HUES64 (cell line): ENCODE data around the gene RNF115.
"Not testable (repeated sequence)": the region's sequence is repeated elsewhere in the genome, so short reads cannot be mapped to it uniquely, and the experiment has no call there.

Experiments
- H3K27ac ChIP-seq: 2 replicates; pipeline ENCODE4 v1.7.0; 2013; ENCODE audit warnings: low read depth, low read length, inconsistent platforms
- H3K27me3 ChIP-seq: 2 replicates; pipeline ENCODE4 v1.6.1; 2013; ENCODE audit warnings: mild to moderate bottlenecking, low read length; ENCODE audit not compliant: insufficient read depth
- H3K36me3 ChIP-seq: 2 replicates; pipeline ENCODE4 v1.6.1; 2013; ENCODE audit warnings: mild to moderate bottlenecking, low read length; ENCODE audit not compliant: insufficient read depth
- H3K4me1 ChIP-seq: 2 replicates; pipeline ENCODE4 v1.6.1; 2013; ENCODE audit warnings: mild to moderate bottlenecking, low read length, moderate library complexity; ENCODE audit not compliant: insufficient read depth
- H3K4me3 ChIP-seq: 2 replicates; pipeline ENCODE4 v1.5.1; 2013; ENCODE audit warnings: mild to moderate bottlenecking, low read length, moderate library complexity
- H3K9ac ChIP-seq: 2 replicates; pipeline ENCODE4 v1.6.1; 2013; ENCODE audit warnings: mild to moderate bottlenecking, low read depth, low read length
- H3K9me3 ChIP-seq: 2 replicates; pipeline ENCODE4 v1.6.1; 2013; ENCODE audit warnings: low read depth, low read length; ENCODE audit not compliant: insufficient read depth
- WGBS: fragments of 150-250, 120-280 bp; methylation state at CpG from one replicate; pipeline ENCODE4 v1.1.7; 2013; ENCODE audit warnings: missing lambda C conversion rate; 5-methylcytosine and 5-hydroxymethylcytosine counted together

The RNF115 gene

GRCh38 chr1:145849356-145850160 is 25.7 kb upstream of the RNF115 start:
- Histone ChIP-seq H3K4me1 (no peaks in the 10 kb centered on the region), H3K27me3 (no peaks in the 10 kb centered on the region), H3K9ac (no peak overlapping the region), H3K27ac (no peak overlapping the region), H3K4me3 (no peak overlapping the region), H3K36me3 (peaks cover 62% of the 10 kb centered on the region), H3K9me3 (no peaks in the 10 kb centered on the region)
- WGBS, result 90% methylated on average over 15 of the region's 15 CpGs

- H3K4me3 ChIP-seq, result no peak overlapping the region
- no peaks in the 10 kb centered on the region for H3K4me1 ChIP-seq
- 98% methylated on average over 3 of the region's 3 CpGs for WGBS
- peaks cover 58% of the 10 kb centered on the region for H3K36me3 ChIP-seq
- H3K9ac ChIP-seq, result no peak overlapping the region
- no peaks in the 10 kb centered on the region for H3K9me3 ChIP-seq
- H3K27ac ChIP-seq, result no peak overlapping the region
- H3K27me3 ChIP-seq, result no peaks in the 10 kb centered on the region
These were observed 23.9 kb upstream of the RNF115 start for GRCh38 chr1:145847827-145848226.

- Histone ChIP-seq H3K9ac (peak overlapping the region; percentile 75; the same call in 1 of the 2 replicates), H3K4me1 (no peaks in the 10 kb centered on the region), H3K27ac (no peak overlapping the region), H3K27me3 (no peaks in the 10 kb centered on the region), H3K9me3 (no peaks in the 10 kb centered on the region), H3K4me3 (peak overlapping the region; percentile 70), H3K36me3 (peaks cover 60% of the 10 kb centered on the region)
- 79% methylated on average over 3 of the region's 3 CpGs for WGBS
These were observed 22.3 kb upstream of the RNF115 start for GRCh38 chr1:145846201-145846612.

GRCh38 chr1:145845514-145846161 is 21.7 kb upstream of the RNF115 start, which contains the start of gene NUDT17:
NUDT17 (plus strand) TSS chr1:145845630; CDS start chr1:145845641, 11 bp downstream.
- Histone ChIP-seq H3K9ac (peak within 1 kb of the TSS; percentile 75), H3K27me3 (no peaks in the 10 kb centered on the region), H3K36me3 (peaks cover 60% of the 10 kb centered on the region), H3K27ac (peak within 1 kb of the TSS; percentile 32; the same call in 1 of the 2 replicates), H3K4me1 (no peaks in the 10 kb centered on the region), H3K9me3 (no peaks in the 10 kb centered on the region), H3K4me3 (peak within 1 kb of the TSS; percentile 70)
- 2% methylated on average over 50 of the region's 50 CpGs for WGBS

- Histone ChIP-seq H3K27me3 (no peaks in the 10 kb centered on the region), H3K9ac (no peak overlapping the region), H3K27ac (no peak overlapping the region), H3K9me3 (no peaks in the 10 kb centered on the region), H3K36me3 (peaks cover 59% of the 10 kb centered on the region), H3K4me1 (no peaks in the 10 kb centered on the region), H3K4me3 (peak overlapping the region; percentile 70)
- WGBS, result 36% methylated on average over 4 of the region's 4 CpGs
These were observed 21.2 kb upstream of the RNF115 start for GRCh38 chr1:145845144-145845513.

GRCh38 chr1:145843031-145843430 is 19.1 kb upstream of the RNF115 start:
- no peaks in the 10 kb centered on the region for H3K4me1 ChIP-seq
- no peak overlapping the region for H3K27ac ChIP-seq
- no peak overlapping the region for H3K4me3 ChIP-seq
- WGBS, result 98% methylated on average over 3 of the region's 3 CpGs
- H3K9ac ChIP-seq, result no peak overlapping the region
- H3K36me3 ChIP-seq, result peaks cover 60% of the 10 kb centered on the region
- H3K27me3 ChIP-seq, result no peaks in the 10 kb centered on the region
- H3K9me3 ChIP-seq, result no peaks in the 10 kb centered on the region

- Histone ChIP-seq H3K9ac (no peak overlapping the region), H3K36me3 (peaks cover 99% of the 10 kb centered on the region), H3K27ac (no peak overlapping the region), H3K9me3 (no peaks in the 10 kb centered on the region), H3K27me3 (no peaks in the 10 kb centered on the region), H3K4me1 (no peaks in the 10 kb centered on the region), H3K4me3 (no peak overlapping the region)
- 100% methylated on average over 1 of the region's 1 CpG for WGBS
These were observed 13.8 kb upstream of the RNF115 start for GRCh38 chr1:145837656-145838055.

GRCh38 chr1:145830810-145831209 is 6.9 kb upstream of the RNF115 start:
- not testable (repeated sequence) for H3K4me1 ChIP-seq, H3K9me3 ChIP-seq, H3K27ac ChIP-seq, H3K4me3 ChIP-seq, H3K9ac ChIP-seq, H3K27me3 ChIP-seq
- WGBS, result 100% methylated on average over 2 of the region's 2 CpGs
- H3K36me3 ChIP-seq, result peaks cover 95% of the 10 kb centered on the region

- no peaks in the 10 kb centered on the region for H3K27me3 ChIP-seq
- no peak overlapping the region for H3K9ac ChIP-seq
- H3K36me3 ChIP-seq, result peaks cover 74% of the 10 kb centered on the region
- no peaks in the 10 kb centered on the region for H3K4me1 ChIP-seq
- H3K4me3 ChIP-seq, result no peak overlapping the region
- H3K27ac ChIP-seq, result no peak overlapping the region
- H3K9me3 ChIP-seq, result no peaks in the 10 kb centered on the region
These were observed 4.6 kb upstream of the RNF115 start for GRCh38 chr1:145828367-145829026.

- Histone ChIP-seq H3K36me3 (peaks cover 69% of the 10 kb centered on the region), H3K4me3 (no peak overlapping the region), H3K27me3 (no peaks in the 10 kb centered on the region), H3K9ac (no peak overlapping the region), H3K4me1 (no peaks in the 10 kb centered on the region), H3K27ac (no peak overlapping the region), H3K9me3 (no peaks in the 10 kb centered on the region)
These were observed 4.1 kb upstream of the RNF115 start for GRCh38 chr1:145827966-145828365.

- no peaks in the 10 kb centered on the region for H3K27me3 ChIP-seq
- H3K36me3 ChIP-seq, result peaks cover 52% of the 10 kb centered on the region
- no peaks in the 10 kb centered on the region for H3K4me1 ChIP-seq
- H3K9ac ChIP-seq, result no peak overlapping the region
- WGBS, result 96% methylated on average over 2 of the region's 2 CpGs
- no peak overlapping the region for H3K4me3 ChIP-seq
- no peaks in the 10 kb centered on the region for H3K9me3 ChIP-seq
- H3K27ac ChIP-seq, result no peak overlapping the region
These were observed 2.1 kb upstream of the RNF115 start for GRCh38 chr1:145826030-145826429.
